ENCODE results near the gene TSTD2.

The TSTD2 gene

DNA sequence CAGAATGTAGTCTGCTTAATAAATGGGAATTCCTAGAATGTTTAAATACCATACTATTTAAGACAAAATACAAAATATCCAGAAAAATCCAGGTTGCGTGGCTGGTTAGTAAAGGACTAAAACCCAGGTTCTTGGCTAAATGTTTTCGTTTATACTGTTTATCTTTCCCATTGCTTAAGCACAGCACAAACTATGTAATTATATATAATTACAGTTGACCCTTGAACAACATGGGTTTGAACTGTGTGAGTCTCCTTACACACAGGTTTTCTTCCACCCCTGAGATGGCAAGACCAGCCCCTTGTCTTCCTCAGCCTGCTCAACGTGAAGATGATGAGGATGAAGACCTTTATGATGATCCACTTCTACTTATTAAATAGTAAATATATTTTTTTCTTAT is 39.2 kb upstream of the TSTD2 start:
- H3K4me3 ChIP-seq (IDR thresholded peaks at IDR 0.05; ENCODE audit: insufficient read depth, low read depth, low read length) = no peak overlapping the region
- no peaks in the 10 kb centered on the region for H4K20me1 ChIP-seq (ENCODE audit: insufficient read depth)
- H3K4me2 ChIP-seq = no peak overlapping the region
- TF ChIP-seq CTCF (conservative IDR thresholded peaks at IDR 0.05; ENCODE audit: low read depth, low read length) = no peak
- no peak overlapping the region for H3K9ac ChIP-seq
- no peak overlapping the region for H3K27ac ChIP-seq
- no peaks in the 10 kb centered on the region for H3K79me2 ChIP-seq (ENCODE audit: insufficient read depth, low read depth)
- peaks cover 10% of the 10 kb centered on the region for H3K4me1 ChIP-seq (ENCODE audit: low read depth, poor library complexity, severe bottlenecking)
- no peaks in the 10 kb centered on the region for H3K27me3 ChIP-seq (ENCODE audit: insufficient read depth, low read depth)
- H3K36me3 ChIP-seq (ENCODE audit: insufficient read depth) = peaks cover 24% of the 10 kb centered on the region; the same call in 1 of the 2 replicates
- H2AFZ ChIP-seq (ENCODE audit: low read depth) = no peak overlapping the region

- Histone ChIP-seq H2AFZ (ENCODE audit: low read depth) (no peak overlapping the region), H3K36me3 (ENCODE audit: insufficient read depth) (peaks cover 20% of the 10 kb centered on the region; the same call in 1 of the 2 replicates), H3K9ac (no peak overlapping the region), H3K4me2 (no peak overlapping the region), H3K27me3 (ENCODE audit: insufficient read depth, low read depth) (no peaks in the 10 kb centered on the region), H3K4me1 (ENCODE audit: low read depth, poor library complexity, severe bottlenecking) (peaks cover 7% of the 10 kb centered on the region), H3K4me3 (IDR thresholded peaks at IDR 0.05; ENCODE audit: insufficient read depth, low read depth, low read length) (no peak overlapping the region), H4K20me1 (ENCODE audit: insufficient read depth) (no peaks in the 10 kb centered on the region), H3K27ac (no peak overlapping the region), H3K79me2 (ENCODE audit: insufficient read depth, low read depth) (no peaks in the 10 kb centered on the region)
- no peak for TF ChIP-seq CTCF (conservative IDR thresholded peaks at IDR 0.05; ENCODE audit: low read depth, low read length)
These were observed 37.4 kb upstream of the TSTD2 start for GRCh38 chr9:97670586-97670985.

- no peak overlapping the region for H3K4me2 ChIP-seq
- H4K20me1 ChIP-seq (ENCODE audit: insufficient read depth) = no peaks in the 10 kb centered on the region
- H3K4me1 ChIP-seq (ENCODE audit: low read depth, poor library complexity, severe bottlenecking) = no peaks in the 10 kb centered on the region
- H3K9ac ChIP-seq = no peak overlapping the region
- H3K27me3 ChIP-seq (ENCODE audit: insufficient read depth, low read depth) = no peaks in the 10 kb centered on the region
- no peaks in the 10 kb centered on the region for H3K79me2 ChIP-seq (ENCODE audit: insufficient read depth, low read depth)
- H3K36me3 ChIP-seq (ENCODE audit: insufficient read depth) = peaks cover 9% of the 10 kb centered on the region; the same call in 1 of the 2 replicates
- no peak for TF ChIP-seq CTCF (conservative IDR thresholded peaks at IDR 0.05; ENCODE audit: low read depth, low read length)
- H3K27ac ChIP-seq = no peak overlapping the region
- H3K4me3 ChIP-seq (IDR thresholded peaks at IDR 0.05; ENCODE audit: insufficient read depth, low read depth, low read length) = no peak overlapping the region
- H2AFZ ChIP-seq (ENCODE audit: low read depth) = no peak overlapping the region
These were observed 35.3 kb upstream of the TSTD2 start for GRCh38 chr9:97668485-97668884.

GRCh38 chr9:97666907-97667686 is 33.9 kb upstream of the TSTD2 start:
- Histone ChIP-seq H3K4me2 (no peak overlapping the region), H3K9ac (no peak overlapping the region), H3K4me3 (IDR thresholded peaks at IDR 0.05; ENCODE audit: insufficient read depth, low read depth, low read length) (no peak overlapping the region), H3K27ac (no peak overlapping the region), H2AFZ (ENCODE audit: low read depth) (no peak overlapping the region), H3K36me3 (ENCODE audit: insufficient read depth) (peaks cover 7% of the 10 kb centered on the region; the same call in 1 of the 2 replicates), H3K4me1 (ENCODE audit: low read depth, poor library complexity, severe bottlenecking) (no peaks in the 10 kb centered on the region), H3K79me2 (ENCODE audit: insufficient read depth, low read depth) (no peaks in the 10 kb centered on the region), H3K27me3 (ENCODE audit: insufficient read depth, low read depth) (no peaks in the 10 kb centered on the region), H4K20me1 (ENCODE audit: insufficient read depth) (no peaks in the 10 kb centered on the region)
- no peak for TF ChIP-seq CTCF (conservative IDR thresholded peaks at IDR 0.05; ENCODE audit: low read depth, low read length)
